ENCODE measurements around the gene CDT1.
"Not testable (repeated sequence)": the region's sequence is repeated elsewhere in the genome, so short reads cannot be mapped to it uniquely, and the experiment has no call there.

Gene CDT1

DNA sequence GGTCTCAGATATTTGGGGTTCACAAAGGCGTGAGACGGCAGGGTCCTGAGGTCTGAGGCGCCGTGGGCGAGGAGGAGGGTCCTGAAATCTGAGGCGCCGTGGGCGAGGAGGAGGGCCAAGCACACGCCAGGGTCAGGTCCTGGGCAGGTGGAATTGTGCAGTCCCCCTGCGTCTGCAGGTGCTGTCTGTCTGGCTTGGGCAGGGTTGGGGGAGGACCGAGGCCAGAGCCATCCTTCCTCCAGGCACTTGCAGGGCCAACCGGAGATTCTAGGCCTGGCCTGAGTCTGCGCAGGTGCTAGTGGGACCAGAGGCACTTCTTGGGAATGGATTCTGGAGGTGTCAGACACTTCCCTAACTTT, 10.5 kb downstream of the CDT1 start:
- Mint-ChIP-seq H3K27ac (peak overlapping the region; percentile 35), H3K27me3 (no peaks in the 10 kb centered on the region), H3K4me3 (peak overlapping the region; percentile 51), H3K4me1 (peaks cover 13% of the 10 kb centered on the region), H3K36me3 (no peaks in the 10 kb centered on the region), H3K9me3 (no peaks in the 10 kb centered on the region)

DNA sequence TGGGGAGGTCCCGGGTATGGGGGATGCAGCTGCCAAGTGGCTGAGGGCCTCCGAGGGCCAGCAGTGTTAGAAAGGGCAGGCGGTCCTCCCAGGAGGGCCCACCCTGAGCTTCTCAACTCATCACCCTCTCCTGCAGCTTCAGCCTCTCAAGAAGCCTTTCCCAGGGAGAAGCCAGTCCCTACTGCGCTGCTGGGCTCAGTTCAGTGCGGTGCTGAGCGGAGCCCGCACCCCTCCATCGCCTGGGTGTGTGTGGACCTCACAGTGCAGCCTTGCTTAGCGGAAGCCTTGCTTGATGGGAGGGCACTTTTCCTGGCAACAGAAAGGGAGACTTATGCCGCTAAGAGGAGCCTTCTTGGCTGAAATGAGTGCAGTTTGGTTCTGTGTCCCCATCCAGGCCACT, 11.6 kb downstream of the CDT1 start:
- H3K9me3 Mint-ChIP-seq: no peaks in the 10 kb centered on the region
- H3K4me1 Mint-ChIP-seq: peaks cover 5% of the 10 kb centered on the region
- no peak overlapping the region for H3K4me3 Mint-ChIP-seq
- no peaks in the 10 kb centered on the region for H3K36me3 Mint-ChIP-seq
- no peaks in the 10 kb centered on the region for H3K27me3 Mint-ChIP-seq
- no peak overlapping the region for H3K27ac Mint-ChIP-seq

DNA sequence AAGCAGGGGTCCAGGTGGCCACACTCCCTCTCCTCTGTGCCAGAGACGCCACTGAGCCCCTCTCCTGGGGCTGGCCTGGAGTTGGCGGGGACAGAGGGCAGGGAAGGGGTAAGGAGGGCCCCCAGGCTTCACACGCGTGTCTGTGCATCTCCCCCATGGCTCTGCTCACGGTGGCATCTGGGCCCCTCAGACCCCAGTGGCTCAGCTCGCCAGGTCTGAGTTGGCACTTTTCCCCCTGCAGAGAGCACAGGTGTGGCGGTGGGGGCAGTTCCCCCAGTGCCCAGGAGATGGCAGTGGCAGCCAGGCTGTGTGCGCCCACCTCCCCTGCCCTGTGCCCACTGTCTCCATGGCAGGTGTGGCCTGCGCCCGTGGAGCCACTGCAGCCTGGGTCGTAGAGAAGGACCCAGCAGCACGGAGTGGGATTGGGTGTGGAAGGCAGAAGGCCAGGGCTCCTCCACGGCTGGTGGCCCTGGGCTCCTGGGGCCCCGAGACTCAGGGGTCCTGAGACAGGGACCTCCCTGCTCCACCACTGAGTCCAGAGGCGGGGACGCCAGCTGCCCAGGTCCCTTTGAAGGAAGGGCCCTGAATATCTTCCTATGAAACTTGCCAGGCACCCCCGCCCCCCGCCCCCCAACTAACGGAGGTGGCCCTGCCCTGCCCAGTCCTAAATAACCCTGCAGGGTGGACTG, 12.5 kb downstream of the CDT1 start:
- Mint-ChIP-seq H3K9me3 (no peaks in the 10 kb centered on the region), H3K27ac (no peak overlapping the region), H3K4me1 (peaks cover 3% of the 10 kb centered on the region), H3K36me3 (no peaks in the 10 kb centered on the region), H3K27me3 (no peaks in the 10 kb centered on the region), H3K4me3 (no peak overlapping the region)

DNA sequence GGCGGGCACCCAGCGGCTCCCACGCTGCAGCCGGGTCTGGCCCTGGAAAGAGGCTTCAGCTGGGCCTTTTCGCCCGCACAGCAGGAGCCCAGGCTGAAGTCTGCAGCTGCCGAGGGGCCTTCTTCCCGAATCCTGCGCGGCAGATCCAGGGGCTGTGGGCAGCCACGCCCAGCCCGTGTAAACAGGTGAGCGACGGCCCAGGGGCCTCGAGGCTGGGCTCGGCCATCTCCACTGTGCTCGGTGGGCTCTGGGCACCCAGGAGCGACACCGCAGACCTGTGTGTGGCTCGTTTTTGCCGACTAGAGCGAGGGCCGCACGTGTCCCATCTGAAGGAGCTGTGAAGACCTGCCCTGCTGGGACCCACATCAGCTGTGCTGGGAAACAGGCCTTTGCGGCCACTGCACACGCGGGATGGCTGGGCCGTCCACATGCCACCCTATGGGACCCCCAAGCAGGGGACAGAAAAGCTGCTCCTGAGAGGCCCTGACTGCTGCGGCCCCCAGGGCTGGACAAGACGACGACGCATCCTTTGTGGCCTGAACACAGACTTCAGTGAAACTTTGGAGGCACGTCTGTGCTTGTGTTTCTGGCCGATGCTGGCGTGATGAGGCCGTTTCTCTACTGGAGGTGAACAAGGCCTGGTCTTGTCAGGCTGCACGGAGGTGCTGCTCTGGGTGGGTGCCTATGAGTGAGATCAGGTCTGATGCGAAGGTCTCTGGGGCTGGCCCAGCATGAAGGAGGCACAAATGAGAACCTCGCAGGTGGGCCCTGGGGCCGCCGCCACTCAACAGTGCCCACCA, 13.3 kb downstream of the CDT1 start:
- H3K9me3 Mint-ChIP-seq: no peaks in the 10 kb centered on the region
- H3K36me3 Mint-ChIP-seq: no peaks in the 10 kb centered on the region
- peaks cover 3% of the 10 kb centered on the region for H3K4me1 Mint-ChIP-seq
- no peaks in the 10 kb centered on the region for H3K27me3 Mint-ChIP-seq
- no peak overlapping the region for H3K27ac Mint-ChIP-seq
- no peak overlapping the region for H3K4me3 Mint-ChIP-seq

DNA sequence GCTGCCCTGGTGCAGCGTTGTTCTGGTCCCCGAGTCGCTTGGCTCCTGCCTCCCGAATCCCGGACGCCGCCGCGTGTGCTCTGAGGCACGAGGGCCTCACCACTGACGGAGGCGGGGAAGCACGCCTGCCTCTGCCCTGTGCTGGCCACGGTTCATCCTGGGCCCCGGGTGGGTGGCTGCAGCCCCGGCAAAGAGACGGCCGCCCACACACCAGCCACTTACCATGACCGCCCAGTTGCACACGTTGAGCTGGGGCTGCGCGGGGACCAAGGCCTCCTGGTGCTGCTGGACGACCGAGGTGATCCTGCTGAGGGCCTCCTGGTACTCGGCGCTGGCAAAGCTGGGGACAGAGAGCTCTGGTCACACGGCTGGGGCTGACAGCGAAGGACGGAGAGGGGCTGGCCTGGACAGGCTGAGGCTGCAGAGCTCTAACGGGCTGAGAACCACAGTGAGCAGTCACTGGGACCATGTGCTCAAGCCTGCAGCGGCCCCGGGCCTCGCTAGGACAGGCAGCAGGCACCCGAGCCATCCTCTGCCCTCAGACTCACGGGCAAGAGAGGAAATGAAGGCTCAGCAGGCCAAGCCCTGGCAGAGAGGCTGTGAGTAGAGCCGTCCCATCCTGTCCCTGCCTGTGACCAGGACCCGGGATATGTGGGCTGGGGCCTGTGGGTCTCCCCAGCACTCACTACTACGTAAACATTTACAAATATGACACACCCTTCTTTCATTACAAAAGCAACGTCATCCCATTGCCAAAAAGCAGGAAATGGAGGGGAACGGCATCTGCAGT, 14.4 kb downstream of the CDT1 start:
- no peaks in the 10 kb centered on the region for H3K9me3 Mint-ChIP-seq
- no peak overlapping the region for H3K4me3 Mint-ChIP-seq
- no peaks in the 10 kb centered on the region for H3K27me3 Mint-ChIP-seq
- no peaks in the 10 kb centered on the region for H3K36me3 Mint-ChIP-seq
- H3K27ac Mint-ChIP-seq: no peak overlapping the region
- H3K4me1 Mint-ChIP-seq: no peaks in the 10 kb centered on the region

DNA sequence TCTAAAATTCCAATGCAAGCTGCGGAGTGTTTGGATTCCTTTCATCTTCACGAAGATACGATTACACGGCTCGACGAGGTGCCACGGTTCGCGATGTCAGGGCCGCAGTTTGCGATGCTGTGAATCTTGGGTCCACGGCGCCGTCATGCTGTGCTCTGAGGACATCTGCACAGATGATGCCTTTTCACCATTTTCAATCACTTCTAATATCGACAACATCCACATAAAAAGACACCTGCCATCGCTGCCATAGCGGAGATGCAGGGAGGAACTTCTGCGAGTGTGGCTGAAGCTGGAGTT, 14.9 kb downstream of the CDT1 start:
- H3K4me3 Mint-ChIP-seq: no peak overlapping the region

DNA sequence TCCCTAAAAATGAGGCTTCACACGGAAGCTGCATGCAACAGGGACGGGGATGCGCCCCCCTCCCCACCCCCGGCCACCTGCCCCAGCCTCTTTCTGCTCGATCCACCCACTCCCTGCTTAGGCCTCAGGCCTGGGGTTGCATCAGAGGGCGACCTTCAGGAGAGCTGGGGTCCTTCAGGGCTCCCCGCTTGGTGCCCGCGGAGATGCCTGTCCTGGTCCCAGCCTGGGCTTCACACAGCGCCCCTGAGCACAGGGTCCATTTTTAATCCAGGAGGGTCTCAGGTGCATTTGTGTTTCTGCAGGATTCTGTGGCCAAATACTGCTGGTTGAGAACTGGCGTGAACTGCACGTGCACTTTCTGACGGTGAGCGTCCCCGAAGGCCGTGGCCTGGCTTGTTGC, 15.5 kb downstream of the CDT1 start:
- no peaks in the 10 kb centered on the region for H3K9me3 Mint-ChIP-seq
- H3K27me3 Mint-ChIP-seq: no peaks in the 10 kb centered on the region
- H3K27ac Mint-ChIP-seq: no peak overlapping the region
- H3K4me1 Mint-ChIP-seq: no peaks in the 10 kb centered on the region
- H3K4me3 Mint-ChIP-seq: no peak overlapping the region
- no peaks in the 10 kb centered on the region for H3K36me3 Mint-ChIP-seq

More for the DNA sequence above, 14.9 kb downstream of the CDT1 start:
- no peaks in the 10 kb centered on the region for H3K27me3 Mint-ChIP-seq
- H3K36me3 Mint-ChIP-seq: no peaks in the 10 kb centered on the region
- H3K4me1 Mint-ChIP-seq: no peaks in the 10 kb centered on the region
- no peak overlapping the region for H3K27ac Mint-ChIP-seq
- no peaks in the 10 kb centered on the region for H3K9me3 Mint-ChIP-seq

DNA sequence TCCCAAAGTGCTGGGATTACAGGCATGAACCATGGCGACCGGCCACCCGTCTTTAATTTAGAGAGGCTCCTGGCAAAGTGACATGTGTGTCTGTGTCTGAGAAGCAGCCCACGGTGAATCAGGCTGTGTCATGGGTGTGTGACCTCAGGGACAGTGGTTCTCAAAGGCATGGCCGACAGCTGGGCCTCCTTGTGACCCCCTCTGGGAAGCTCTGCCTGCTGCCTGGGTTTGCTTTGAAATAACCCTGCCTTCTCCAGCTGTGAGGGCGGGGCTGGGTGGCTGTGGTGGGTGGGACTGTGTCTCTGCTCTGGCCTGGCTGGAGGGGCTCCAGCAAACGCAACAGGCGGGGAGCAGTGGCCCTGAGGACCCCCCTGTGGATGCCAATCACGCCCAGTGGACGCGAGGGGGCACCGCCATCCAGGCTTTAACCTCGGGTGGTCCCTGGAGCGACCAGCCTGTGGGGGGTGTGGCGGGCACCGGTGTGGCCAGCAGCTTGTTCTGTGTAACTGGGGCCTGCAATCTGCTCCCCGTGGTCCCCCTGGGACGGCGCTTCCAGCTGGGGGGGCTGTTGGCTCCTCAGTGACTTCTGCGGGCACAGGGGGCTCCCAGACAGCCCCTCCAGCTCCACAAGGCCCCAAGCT, 16.9 kb downstream of the CDT1 start:
- H3K4me1 Mint-ChIP-seq: no peaks in the 10 kb centered on the region
- H3K4me3 Mint-ChIP-seq: no peak overlapping the region
- no peaks in the 10 kb centered on the region for H3K27me3 Mint-ChIP-seq
- no peak overlapping the region for H3K27ac Mint-ChIP-seq
- H3K9me3 Mint-ChIP-seq: no peaks in the 10 kb centered on the region
- no peaks in the 10 kb centered on the region for H3K36me3 Mint-ChIP-seq

DNA sequence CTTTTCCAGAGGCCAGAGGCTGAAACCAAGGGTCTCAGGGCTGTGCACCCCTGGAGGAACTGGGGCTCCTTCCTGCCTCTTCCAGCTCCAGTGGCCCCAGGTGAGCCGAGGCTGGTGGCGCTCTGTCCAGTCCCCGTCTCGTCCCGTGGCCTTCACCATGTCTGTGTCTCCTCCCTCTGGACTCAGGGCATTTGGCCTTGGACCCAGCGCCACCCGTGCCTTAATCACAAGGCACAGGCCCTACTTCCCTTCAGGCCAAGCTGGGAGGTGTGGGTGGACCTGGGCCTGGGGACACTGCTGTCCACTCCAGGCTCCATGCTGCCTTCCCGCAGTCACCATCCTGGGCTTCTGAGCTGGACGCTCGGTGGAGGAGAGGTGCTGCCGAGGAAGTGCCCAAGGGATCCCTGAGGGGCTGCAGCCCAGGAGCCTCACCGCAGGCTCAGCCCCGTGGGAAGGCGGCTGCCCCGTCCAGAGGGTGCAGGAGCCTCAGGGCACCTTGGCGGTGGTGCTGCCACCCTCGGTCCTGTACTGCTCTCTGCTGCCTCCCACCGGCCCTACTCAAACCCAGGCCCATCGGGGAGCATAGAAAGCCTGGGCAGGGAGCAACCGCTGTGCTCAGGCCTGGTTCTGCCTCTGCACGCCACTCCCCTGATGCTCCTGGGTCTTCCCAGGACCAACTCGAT, 17.7 kb downstream of the CDT1 start:
- no peaks in the 10 kb centered on the region for H3K4me1 Mint-ChIP-seq
- H3K27ac Mint-ChIP-seq: no peak overlapping the region
- H3K4me3 Mint-ChIP-seq: no peak overlapping the region
- H3K9me3 Mint-ChIP-seq: no peaks in the 10 kb centered on the region
- H3K36me3 Mint-ChIP-seq: no peaks in the 10 kb centered on the region
- no peaks in the 10 kb centered on the region for H3K27me3 Mint-ChIP-seq

DNA sequence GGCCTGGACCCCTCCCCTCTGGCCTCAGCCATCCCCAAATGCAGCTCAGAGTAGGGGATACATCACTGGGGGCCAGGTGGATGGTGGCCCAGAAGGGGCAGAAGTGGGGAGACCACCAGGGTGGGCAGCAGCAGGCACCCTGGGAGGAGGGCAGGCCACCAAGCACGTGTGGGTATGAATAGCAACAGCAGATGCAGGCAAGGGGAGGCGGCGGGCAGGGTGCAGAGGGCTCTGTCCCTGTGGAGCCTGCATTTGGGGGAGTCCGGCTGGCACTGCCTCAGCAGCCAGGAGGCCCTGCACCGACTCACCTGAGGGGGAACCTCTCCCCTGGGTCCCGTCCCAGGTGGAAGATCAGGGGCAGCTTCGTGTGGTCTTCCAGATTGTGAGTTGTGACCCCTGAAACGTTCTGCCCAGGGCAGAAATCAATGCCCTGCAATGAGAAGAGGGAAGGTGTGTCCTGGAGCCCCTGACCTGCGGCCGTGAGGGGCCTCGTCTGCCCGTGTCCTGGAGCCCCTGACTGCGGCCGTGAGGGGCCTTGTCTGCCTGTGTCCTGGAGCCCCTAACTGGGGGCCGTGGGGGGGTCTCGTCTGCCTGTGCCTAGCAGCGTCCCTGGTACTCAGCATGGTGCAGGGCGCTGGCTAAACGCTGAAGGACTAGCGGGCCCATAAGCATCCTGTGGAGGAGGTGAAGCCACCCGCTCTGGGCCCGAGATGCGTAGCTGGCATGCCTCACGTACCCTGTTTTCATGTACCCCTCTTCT, 18.9 kb downstream of the CDT1 start:
- no peaks in the 10 kb centered on the region for H3K4me1 Mint-ChIP-seq
- no peaks in the 10 kb centered on the region for H3K9me3 Mint-ChIP-seq
- H3K27ac Mint-ChIP-seq: no peak overlapping the region
- no peaks in the 10 kb centered on the region for H3K27me3 Mint-ChIP-seq
- H3K4me3 Mint-ChIP-seq: no peak overlapping the region
- H3K36me3 Mint-ChIP-seq: no peaks in the 10 kb centered on the region

DNA sequence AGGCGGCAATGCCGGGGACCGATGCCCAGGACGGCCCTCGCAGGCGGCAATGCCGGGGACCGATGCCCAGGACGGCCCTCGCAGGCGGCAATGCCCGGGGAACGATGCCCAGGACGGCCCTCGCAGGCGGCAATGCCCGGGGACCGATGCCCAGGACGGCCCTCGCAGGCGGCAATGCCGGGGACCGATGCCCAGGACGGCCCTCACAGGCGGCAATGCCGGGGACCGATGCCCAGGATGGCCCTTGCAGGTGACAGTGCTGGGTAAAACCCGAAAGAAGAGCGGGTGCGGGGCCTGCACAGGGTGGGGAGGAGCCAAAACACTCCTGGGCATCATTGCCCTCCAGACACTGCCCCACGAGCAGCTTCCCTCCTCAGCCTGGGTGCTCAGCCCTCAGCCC, 20.1 kb downstream of the CDT1 start:
- not testable (repeated sequence) for H3K9me3 Mint-ChIP-seq, H3K27ac Mint-ChIP-seq, H3K27me3 Mint-ChIP-seq, H3K4me1 Mint-ChIP-seq, H3K4me3 Mint-ChIP-seq, H3K36me3 Mint-ChIP-seq

DNA sequence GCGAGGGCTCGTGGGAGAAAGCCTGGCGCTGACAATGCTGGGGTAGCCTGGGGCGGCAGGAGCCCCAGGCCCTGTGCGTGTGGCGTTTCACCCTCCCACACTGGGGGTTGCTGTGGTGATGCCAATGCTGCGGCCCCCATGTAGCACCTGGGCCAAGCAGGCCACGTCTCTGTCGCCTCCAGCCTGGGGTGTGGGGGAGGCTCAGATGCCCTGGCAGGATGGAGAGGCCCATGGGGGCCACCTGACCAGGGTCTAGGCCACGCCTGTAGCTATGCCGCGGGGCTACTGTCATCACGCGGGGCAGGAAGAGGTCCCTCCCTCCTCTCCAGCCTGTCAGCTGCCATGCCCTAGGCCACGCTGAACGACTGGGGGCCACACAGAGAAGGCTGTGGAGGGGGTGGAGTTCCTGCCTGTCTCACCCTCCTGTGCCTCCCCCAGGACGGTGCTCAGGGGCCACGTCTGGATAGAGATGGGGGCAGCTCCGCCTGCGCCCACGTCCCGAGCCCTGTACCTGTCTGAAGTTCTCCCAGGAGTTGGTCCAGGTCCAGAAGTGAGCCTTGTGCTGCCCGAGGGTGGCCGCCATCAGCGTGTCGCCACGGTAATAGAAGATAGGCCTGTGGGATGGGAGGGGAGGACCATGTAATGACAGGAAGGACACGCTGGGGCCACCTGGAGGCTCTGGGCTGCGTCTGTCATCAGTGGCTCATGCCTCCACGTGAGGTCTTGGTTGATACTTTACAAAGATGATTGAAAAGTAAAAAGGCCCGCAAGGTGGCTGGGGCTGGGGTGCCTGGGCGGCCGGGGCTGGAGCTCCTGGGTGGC, 20.9 kb downstream of the CDT1 start:
- Mint-ChIP-seq H3K36me3 (no peaks in the 10 kb centered on the region), H3K4me1 (no peaks in the 10 kb centered on the region), H3K27me3 (no peaks in the 10 kb centered on the region), H3K27ac (no peak overlapping the region), H3K4me3 (no peak overlapping the region), H3K9me3 (no peaks in the 10 kb centered on the region)

DNA sequence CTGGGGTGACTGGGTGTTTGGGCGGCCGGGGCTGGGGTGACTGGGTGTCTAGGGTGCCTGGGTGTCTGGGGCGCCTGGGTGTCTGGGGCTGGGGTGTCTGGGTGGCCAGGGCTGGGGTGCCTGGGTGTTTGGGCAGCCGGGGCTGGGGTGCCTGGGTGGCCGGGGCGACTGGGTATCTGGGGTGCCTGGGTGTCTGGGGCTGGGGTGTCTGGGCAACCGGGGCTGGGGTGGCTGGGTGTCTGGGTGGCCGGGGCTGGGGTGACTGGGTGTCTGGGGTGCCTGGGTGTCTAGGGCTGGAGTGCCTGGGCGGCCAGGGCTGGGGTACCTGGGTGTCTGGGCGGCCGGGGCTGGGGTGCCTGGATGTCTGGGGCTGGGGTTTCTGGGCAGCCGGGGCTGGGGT, 21.6 kb downstream of the CDT1 start:
- Mint-ChIP-seq H3K27ac (no peak overlapping the region), H3K36me3 (no peaks in the 10 kb centered on the region), H3K4me1 (no peaks in the 10 kb centered on the region), H3K27me3 (no peaks in the 10 kb centered on the region), H3K9me3 (no peaks in the 10 kb centered on the region), H3K4me3 (no peak overlapping the region)

DNA sequence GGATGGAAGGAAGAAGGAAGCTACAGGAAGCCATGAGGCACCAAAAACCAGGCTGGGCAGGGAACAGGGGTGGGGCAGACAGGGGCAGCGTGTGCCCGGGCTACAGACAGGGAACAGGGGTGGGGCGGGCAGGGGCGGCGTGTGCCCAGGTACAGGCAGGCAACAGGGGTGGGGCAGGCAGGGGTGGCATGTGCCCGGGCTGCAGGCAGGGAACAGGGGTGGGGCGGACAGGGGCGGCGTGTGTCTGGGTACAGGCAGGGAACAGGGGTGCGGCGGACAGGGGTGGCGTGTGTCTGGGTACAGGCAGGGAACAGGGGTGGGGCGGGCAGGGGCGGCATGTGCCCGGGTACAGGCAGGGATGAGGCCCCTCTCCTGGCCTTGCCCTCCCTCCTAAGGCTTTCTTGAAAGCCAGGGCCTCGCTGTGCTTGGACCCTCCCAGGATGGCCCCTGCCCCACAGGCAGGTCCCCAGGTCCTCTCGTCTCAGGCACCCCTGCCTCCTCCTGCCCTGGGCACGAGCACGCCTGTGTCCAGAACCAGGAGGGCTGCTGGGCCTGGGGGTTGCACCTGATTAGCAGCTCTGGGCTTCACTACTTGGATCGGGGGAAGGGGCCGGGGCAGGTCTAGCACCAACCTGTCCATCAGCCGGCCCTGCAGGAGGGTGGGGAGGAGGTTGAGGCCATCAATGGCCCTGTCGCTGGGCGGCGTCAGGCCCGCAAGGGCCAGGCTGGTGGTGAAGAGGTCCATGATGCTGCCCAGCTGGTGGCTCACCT, 22.7 kb downstream of the CDT1 start:
- Mint-ChIP-seq H3K36me3 (no peaks in the 10 kb centered on the region), H3K27ac (no peak overlapping the region), H3K9me3 (no peaks in the 10 kb centered on the region), H3K27me3 (no peaks in the 10 kb centered on the region), H3K4me3 (no peak overlapping the region), H3K4me1 (no peaks in the 10 kb centered on the region)

Data from activated naive CD4-positive, alpha-beta T cell treated with anti-CD3 and anti-CD28 coated beads, Interleukin-2, amount 50 U/mL, for 24 hours (primary cell).